ENCODE results near the gene CWC27. TPM values are rescaled to one million over a fixed set of nuclear protein-coding genes. Genes with fewer than 3 reads are reported as not detected.

Gene CWC27
- total and polyA plus RNA-seq, 2 of the 13 experiments (the other 11 are each of a cell fraction or from before 2014, with no cell fraction given), result 21.1 to 25.7 TPM

DNA sequence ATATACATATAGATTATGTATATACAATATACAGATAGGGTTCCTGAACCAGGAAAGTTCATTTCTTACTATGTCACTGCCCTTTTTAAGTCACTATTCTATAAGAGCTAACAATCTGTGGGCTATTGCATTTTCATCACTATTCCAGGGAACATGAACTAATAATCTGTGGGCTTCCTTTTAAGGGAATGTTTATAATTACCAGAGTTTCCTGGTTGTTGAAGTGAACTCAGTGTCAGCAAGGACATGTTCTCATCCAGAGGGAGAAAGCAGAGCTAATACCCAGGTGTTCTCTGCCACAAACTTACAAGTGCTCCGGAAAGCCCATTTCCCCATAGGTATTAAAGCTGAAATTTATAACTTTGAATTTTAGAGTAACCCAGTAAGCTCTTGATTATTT lies 69.6 kb downstream of the CWC27 start:
- no peak for TF ChIP-seq KIAA2018 (CRISPR knock-in tag; IDR thresholded peaks at IDR 0.05; ENCODE audit: borderline replicate concordance)
- no peak for TF ChIP-seq FOSL2 (CRISPR knock-in tag; IDR thresholded peaks at IDR 0.05)
- TF ChIP-seq, protein P1, sequence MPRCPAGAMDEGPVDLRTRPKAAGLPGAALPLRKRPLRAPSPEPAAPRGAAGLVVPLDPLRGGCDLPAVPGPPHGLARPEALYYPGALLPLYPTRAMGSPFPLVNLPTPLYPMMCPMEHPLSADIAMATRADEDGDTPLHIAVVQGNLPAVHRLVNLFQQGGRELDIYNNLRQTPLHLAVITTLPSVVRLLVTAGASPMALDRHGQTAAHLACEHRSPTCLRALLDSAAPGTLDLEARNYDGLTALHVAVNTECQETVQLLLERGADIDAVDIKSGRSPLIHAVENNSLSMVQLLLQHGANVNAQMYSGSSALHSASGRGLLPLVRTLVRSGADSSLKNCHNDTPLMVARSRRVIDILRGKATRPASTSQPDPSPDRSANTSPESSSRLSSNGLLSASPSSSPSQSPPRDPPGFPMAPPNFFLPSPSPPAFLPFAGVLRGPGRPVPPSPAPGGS (CRISPR knock-in tag; IDR thresholded peaks at IDR 0.05), result no peak
- ChIA-PET POLR2A (no interaction called here), CTCF (ENCODE audit: low intra/inter-chr PET ratio, low total read pairs) (no interaction called here)
- no peak overlapping the region for H3K27ac ChIP-seq (ENCODE audit: extremely low read length, insufficient read depth, low read length)
- H2AFZ ChIP-seq (ENCODE audit: low read length), result no peak overlapping the region
- peaks cover 4% of the 10 kb centered on the region; the same call in 1 of the 2 replicates for H3K4me1 ChIP-seq (ENCODE audit: insufficient read depth, low read length)
- no peak overlapping the region for H3K4me3 ChIP-seq (replicated peaks in 1 of 3; ENCODE audit: insufficient read depth in 1 of 3, low read depth in 2 of 3, low read length in 3 of 3)
- WGBS (ENCODE audit: low lambda C conversion rate), result 100% methylated on average over 1 of the region's 1 CpG
- no peak for DNase-seq (ENCODE audit: low spot score)
- no peak for FAIRE-seq
- ATAC-seq, result no peak
- no peaks in the 10 kb centered on the region for H3K27me3 ChIP-seq (ENCODE audit: control insufficient read depth in 1 of 2, insufficient read depth in 2 of 2, low read length in 2 of 2)
- no peaks in the 10 kb centered on the region; a peak in 1 of 5 replicates for H3K36me3 ChIP-seq (replicated peaks in 1 of 2; ENCODE audit: control insufficient read depth in 1 of 2, insufficient read depth in 2 of 2, low read length in 2 of 2)
- in situ Hi-C loops (cut with HindIII; ENCODE audit: extremely low pct_ligation_motif_present, low pct_unique_long_range_greater_than_20kb), result no loop called here
- no peak overlapping the region for H3K9ac ChIP-seq (ENCODE audit: insufficient read depth, low read depth, low read length)
- BruUV-seq (replicated peaks), result no TSS peak
- H3K79me2 ChIP-seq (ENCODE audit: insufficient read depth, low read length), result no peaks in the 10 kb centered on the region
- intact Hi-C loops (cut with micrococcal nuclease; ENCODE audit: unreplicated experiment), result no loop called here
- no peaks in the 10 kb centered on the region for H3K9me3 ChIP-seq (ENCODE audit: low read length)
- H4K20me1 ChIP-seq (ENCODE audit: insufficient read depth, low read length), result no peaks in the 10 kb centered on the region
- no peak overlapping the region for H3K4me2 ChIP-seq (ENCODE audit: low read depth, low read length)
